ENCODE measurements around the gene ARHGAP28.

ARHGAP28 gene, protein sequence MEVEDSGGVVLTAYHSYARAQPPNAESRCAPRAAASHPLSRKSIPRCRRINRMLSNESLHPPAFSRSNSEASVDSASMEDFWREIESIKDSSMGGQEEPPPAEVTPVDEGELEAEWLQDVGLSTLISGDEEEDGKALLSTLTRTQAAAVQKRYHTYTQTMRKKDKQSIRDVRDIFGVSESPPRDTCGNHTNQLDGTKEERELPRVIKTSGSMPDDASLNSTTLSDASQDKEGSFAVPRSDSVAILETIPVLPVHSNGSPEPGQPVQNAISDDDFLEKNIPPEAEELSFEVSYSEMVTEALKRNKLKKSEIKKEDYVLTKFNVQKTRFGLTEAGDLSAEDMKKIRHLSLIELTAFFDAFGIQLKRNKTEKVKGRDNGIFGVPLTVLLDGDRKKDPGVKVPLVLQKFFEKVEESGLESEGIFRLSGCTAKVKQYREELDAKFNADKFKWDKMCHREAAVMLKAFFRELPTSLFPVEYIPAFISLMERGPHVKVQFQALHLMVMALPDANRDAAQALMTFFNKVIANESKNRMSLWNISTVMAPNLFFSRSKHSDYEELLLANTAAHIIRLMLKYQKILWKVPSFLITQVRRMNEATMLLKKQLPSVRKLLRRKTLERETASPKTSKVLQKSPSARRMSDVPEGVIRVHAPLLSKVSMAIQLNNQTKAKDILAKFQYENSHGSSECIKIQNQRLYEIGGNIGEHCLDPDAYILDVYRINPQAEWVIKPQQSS

GRCh38 chr18:6729247-6730091, at the start of gene ARHGAP28:
TSS of gene ARHGAP28 (plus strand) at chr18:6729716. CDS start at chr18:6729822, 106 bp downstream.
- no peak for DNase-seq (ENCODE audit: low read depth)

DNA sequence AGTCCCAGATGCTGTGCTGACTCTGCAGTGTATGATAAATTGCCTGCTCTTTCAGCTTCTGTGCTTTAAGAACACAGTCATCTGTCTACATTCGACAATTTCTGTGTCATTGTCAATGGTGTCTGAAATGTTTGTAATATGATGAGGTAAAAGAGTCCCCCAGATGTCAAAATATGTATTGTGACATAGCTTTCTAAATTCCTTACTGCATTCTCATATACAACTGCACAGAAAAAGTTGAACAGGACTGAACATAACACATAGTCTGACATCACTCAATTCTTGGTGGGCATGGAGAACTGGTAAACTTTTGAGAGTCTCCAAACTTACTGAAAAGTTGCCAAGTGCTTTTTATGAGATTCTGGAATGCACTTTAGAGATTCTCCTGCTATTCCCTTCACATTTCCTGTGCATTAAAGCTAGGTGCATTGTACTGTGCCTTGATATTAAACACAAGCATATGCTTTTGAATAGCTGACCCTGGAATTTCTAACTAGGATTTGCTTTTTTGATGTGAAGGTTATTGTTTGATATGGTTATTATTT, 48.1 kb upstream of the ARHGAP28 start:
- DNase-seq (ENCODE audit: low read depth): no peak

- DNase-seq (ENCODE audit: low read depth): no peak
Observed at GRCh38 chr18:6682437-6683111, 46.9 kb upstream of the ARHGAP28 start.

- no peak for DNase-seq (ENCODE audit: low read depth)
Observed at GRCh38 chr18:6683112-6683876, 46.2 kb upstream of the ARHGAP28 start.

DNA sequence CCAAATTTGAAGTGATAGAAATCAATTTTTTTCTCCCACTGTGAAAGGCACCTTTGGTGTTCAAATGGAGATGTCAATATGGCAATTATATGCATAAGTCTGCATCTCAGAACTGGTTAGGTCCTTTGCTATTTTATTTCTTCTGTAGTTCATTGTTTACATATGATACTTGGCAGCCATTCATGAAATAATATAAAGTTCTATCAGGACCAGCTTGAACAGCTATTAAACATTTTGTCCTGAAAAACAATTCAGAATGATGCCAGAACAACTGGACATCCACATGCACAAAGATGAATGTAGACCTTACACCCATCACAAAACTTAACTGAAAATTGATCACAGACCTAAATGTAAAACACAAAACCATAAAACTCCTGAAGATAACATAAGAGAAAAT, 41.8 kb upstream of the ARHGAP28 start:
- DNase-seq (ENCODE audit: low read depth): no peak

DNA sequence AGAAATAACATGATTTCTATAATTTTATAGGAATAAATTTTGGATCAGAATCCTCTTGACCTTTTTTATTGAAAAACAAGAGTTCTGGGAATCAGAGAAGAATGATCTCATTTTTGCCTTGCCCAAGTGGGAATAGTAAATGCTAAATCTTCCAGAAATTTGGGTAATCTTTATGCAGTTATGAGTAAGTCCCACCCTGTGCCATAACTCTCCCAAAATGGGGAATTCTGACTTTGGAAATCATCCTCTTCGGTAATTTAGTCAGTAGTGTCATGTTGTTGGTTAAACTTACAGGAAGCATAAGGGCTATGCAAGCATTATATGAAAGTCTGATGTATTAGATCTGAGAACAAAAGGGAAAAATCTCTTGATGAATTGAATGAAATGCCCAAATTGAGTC, 20.6 kb upstream of the ARHGAP28 start:
- no peak for DNase-seq (ENCODE audit: low read depth)

DNA sequence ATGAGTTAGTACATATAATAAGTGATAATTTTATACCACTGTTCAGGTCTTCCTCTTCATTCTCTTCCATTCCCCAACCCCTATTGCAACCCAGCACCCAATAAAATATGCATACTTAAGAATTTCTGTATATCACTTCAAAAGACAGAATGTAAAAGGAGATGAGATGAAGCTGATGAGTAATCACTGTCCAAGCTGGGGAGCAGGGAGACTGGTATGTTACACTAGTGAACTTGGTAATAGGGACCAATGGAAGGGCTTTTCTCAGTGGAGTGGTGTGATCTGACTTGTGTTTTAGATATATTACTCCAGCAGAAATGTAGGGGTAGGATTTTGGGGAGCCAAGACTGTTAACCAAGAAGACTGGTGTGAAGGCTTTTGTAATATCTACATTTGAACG, 18.0 kb upstream of the ARHGAP28 start:
- DNase-seq (ENCODE audit: low read depth): no peak

DNA sequence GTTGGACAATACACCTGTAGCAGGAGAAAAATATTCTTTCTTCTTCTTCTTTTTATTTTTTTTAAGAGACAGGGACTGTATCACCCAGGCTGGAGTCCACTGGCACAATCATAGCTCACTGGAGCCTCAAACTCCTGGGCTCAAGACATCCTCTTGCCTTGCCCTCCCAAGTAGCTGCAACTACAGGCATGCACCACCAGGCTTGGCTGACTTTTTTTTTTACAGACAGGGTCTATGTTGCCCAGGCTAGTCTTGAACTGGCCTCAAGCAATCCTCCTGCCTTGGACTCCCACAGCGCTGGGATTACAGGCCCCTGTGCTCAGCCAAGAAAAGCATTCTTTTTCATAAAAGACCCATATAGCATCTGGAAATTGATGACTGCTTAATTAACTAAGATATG, 17.1 kb upstream of the ARHGAP28 start:
- no peak for DNase-seq (ENCODE audit: low read depth)

- no peak for DNase-seq (ENCODE audit: low read depth)
Observed at GRCh38 chr18:6714010-6714409, 15.5 kb upstream of the ARHGAP28 start.

DNA sequence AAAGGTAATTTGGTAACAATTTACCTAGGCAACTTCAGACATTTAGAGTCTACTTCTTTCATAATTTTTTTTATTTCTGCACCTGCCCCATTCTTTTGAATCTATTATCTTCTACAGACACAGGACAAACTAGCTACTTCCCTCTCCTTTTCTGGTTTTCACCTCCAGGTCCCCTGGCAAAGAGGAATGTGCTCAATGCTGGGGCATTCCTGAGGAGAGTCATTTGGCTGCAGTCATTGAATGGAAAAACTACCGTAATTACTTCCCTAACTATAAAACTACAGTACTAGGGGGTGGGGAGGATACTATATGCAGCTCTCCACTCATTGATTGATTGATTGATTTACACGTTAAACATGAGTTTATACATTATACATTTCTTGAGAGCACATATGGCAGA, 11.2 kb upstream of the ARHGAP28 start:
- DNase-seq (ENCODE audit: low read depth): no peak

- no peak for DNase-seq (ENCODE audit: low read depth)
Observed at GRCh38 chr18:6719098-6719846, 10.2 kb upstream of the ARHGAP28 start.

DNA sequence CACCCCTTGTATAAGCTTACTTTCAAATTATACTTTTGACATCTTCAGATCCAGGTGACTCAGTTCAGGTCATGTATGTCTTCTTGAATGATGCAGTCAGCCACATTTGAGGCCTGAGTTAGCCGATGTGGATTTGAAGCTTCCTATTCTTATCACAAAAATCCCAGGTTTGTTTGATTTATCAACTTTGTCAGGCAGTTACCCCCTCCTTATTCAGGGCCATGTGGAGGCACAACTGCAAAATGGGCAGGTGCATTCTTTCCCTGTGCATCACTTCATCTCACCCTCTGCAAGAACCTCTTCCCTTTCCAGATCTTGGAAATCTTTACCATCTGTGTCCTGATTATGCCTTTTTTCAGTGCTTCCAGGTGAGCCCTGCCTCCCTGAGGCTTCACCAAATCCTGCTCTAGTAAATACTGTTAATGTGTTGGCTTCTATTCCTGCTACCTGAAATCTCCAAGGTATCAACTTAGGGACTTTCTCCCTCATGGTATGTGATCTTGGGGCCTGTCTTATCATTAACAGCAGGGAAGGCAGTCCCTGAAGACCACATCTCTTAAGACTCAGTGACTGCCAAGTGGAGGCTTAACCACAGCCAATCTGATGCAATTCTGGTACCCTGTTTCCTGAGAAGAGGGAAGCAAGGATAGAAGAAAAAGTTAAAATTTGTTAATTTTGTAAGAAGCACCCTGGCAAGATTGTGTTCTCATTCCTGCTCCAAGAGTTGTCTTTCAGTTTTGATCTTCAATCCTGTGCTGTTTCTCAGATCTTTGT, 9.4 kb upstream of the ARHGAP28 start:
- no peak for DNase-seq (ENCODE audit: low read depth)

- no peak for DNase-seq (ENCODE audit: low read depth)
Observed at GRCh38 chr18:6721755-6722154, 7.8 kb upstream of the ARHGAP28 start.

DNA sequence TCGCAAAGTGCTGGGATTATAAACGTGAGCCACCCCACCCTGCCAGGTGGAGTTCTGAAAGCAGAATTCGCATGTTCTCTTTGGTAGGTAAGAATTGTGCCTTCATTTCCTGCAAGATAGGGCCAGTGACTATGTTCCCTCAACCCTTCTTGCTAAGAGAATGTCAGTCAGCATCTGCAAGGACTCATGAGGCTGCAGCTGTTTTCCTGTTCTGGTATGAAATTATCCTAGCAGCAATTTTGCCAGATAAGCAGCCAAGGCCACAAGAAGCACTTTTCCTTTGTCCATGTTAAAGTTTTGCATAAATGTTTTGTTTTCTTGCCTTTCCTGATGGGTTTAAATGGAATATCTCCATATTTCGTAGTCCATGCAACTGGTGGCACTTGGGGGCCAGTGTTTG, 6.8 kb upstream of the ARHGAP28 start:
- DNase-seq (ENCODE audit: low read depth): no peak

DNA sequence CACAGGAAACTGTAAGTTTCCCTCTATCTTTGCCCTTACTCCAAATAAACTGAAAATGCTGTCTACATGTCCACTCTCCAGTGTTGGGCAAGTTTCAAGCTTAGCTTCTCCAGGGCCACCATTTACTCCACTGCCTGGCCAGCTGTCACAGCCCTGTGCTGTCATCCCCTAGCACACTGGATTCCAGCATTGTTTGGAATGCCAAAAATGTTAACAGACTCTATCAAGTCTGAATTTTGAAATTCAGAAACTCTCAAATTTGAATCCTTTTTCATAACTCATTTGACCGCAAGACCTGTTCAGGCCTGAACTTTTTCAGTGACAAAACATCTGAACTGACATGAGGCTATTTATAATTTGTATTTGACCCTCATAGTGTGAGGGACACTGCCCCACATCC, 5.2 kb upstream of the ARHGAP28 start:
- no peak for DNase-seq (ENCODE audit: low read depth)

GRCh38 chr18:6728331-6728730, 1.2 kb upstream of the ARHGAP28 start:
- DNase-seq (ENCODE audit: low read depth): no peak

GRCh38 chr18:6728809-6729246, 688 bp upstream of the ARHGAP28 start:
- DNase-seq (ENCODE audit: low read depth): no peak

DNA sequence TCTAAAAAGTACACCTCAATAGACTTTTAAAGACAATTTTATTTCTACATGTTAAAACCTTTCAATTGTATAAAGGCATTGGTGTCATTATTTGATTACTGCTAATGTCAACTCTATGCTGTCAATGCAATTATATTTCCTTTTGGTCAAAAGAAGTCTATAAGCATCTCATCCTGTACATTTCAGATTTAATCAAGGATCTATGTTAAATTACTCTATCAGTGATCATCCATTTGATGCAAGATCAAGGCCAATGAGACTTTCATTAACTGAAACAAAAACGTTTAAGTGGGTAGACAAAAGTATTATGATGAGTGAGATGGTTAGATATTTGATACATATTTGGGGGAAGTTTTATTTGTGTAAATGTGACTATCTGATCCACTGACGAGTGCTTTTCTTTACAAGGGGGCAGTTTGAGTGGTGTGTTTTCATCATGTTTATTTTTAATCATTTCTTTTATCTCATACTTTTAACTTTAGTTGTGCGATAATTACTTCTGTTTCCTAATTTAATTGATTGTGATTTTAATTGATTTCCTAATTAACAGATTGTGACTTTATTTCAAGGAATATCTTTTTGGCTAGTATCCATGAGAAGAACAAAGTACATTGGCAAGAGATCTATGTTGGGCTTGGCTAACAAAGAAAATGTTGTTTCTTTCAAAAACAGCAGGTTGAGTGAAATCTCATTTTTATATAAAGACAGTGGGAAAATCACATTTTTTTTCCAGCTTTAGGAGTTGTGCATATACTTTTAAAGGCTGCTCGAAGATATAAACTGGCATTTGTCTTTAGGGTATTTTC, 1.1 kb downstream of the ARHGAP28 start:
- no peak for DNase-seq (ENCODE audit: low read depth)

- no peak for DNase-seq (ENCODE audit: low read depth)
Observed at GRCh38 chr18:6731222-6731596, 1.7 kb downstream of the ARHGAP28 start.
